AG08396 (cell line): ENCODE results near the gene REC8.
"Not testable (repeated sequence)": the region's sequence is repeated elsewhere in the genome, so short reads cannot be mapped to it uniquely, and the experiment has no call there.

Source experiments
- DNase-seq: peaks from one replicate; pipeline ENCODE4 v3.0.0; 2012; ENCODE audit warnings: low spot score, mixed read lengths

REC8 gene

GRCh38 chr14:24183014-24183481 is 11.2 kb downstream of the REC8 start:
- no peak for DNase-seq

- no peak for DNase-seq
These were observed 12.5 kb downstream of the REC8 start for GRCh38 chr14:24184104-24184970.

GRCh38 chr14:24185026-24185425 is 13.1 kb downstream of the REC8 start:
- no peak for DNase-seq

GRCh38 chr14:24185741-24186140 is 13.9 kb downstream of the REC8 start:
- no peak for DNase-seq

- DNase-seq: no peak
These were observed 15.1 kb downstream of the REC8 start for GRCh38 chr14:24186831-24187538.

- DNase-seq: no peak
These were observed 15.6 kb downstream of the REC8 start for GRCh38 chr14:24187539-24187915.

GRCh38 chr14:24188251-24189058 is 16.6 kb downstream of the REC8 start, which contains the start of gene IPO4:
IPO4 (minus strand) TSS chr14:24188816; CDS start chr14:24188787, 29 bp downstream.
- DNase-seq: peak; percentile 98

GRCh38 chr14:24189059-24189375 is 17.1 kb downstream of the REC8 start:
- DNase-seq: no peak

- DNase-seq: no peak
These were observed 17.6 kb downstream of the REC8 start for GRCh38 chr14:24189460-24189859.

- no peak for DNase-seq
These were observed 18.5 kb downstream of the REC8 start for GRCh38 chr14:24190416-24190815.

- DNase-seq: no peak
These were observed 21.1 kb downstream of the REC8 start for GRCh38 chr14:24192933-24193332.

GRCh38 chr14:24194186-24194872 is 22.4 kb downstream of the REC8 start:
- DNase-seq: no peak

- DNase-seq: no peak
These were observed 22.9 kb downstream of the REC8 start for GRCh38 chr14:24194873-24195185.

GRCh38 chr14:24195186-24196070 is 23.5 kb downstream of the REC8 start, which contains the start of gene TM9SF1:
TM9SF1 (minus strand) TSS chr14:24195441; CDS start chr14:24195019, 422 bp downstream.
- DNase-seq: peak; percentile 94

GRCh38 chr14:24196071-24197055 is 24.5 kb downstream of the REC8 start:
- DNase-seq: no peak

GRCh38 chr14:24197056-24197450 is 25.2 kb downstream of the REC8 start:
- no peak for DNase-seq

- no peak for DNase-seq
These were observed 27.1 kb downstream of the REC8 start for GRCh38 chr14:24198814-24199524.

- not testable (repeated sequence) for DNase-seq
These were observed 30.7 kb downstream of the REC8 start for GRCh38 chr14:24202538-24202937.
